Lung (tissue), 12 donors: ENCODE data around the gene RNF214. TPM values are rescaled to one million over a fixed set of nuclear protein-coding genes. Genes with fewer than 3 reads are reported as not detected.

ENCODE experiments used
- ATAC-seq: fragments of 200-7000 bp; cut with Tn5 transposase; one replicate; pipeline ENCODE4 v1.9.1; 2020; ENCODE audit warnings: moderate number of reproducible peaks; ENCODE audit not compliant: insufficient read depth, low FRiP score
- DNase-seq, 3 donors: peaks; one replicate each; pipeline ENCODE4 v3.0.0-alpha.2; 2013 to 2017
- H3K27ac ChIP-seq, 2 donors: one replicate each; pipeline ENCODE4 v1.5.1; 2013; ENCODE audit warnings: mild to moderate bottlenecking in 2 of 2, moderate library complexity in 2 of 2, control low read depth in 1 of 2, inconsistent platforms in 1 of 2, low read depth in 1 of 2, low read length in 1 of 2
- H3K27me3 ChIP-seq, 3 donors: one replicate each; pipeline ENCODE4 v1.5.1; 2013; ENCODE audit warnings: low read length in 2 of 3; ENCODE audit not compliant: control insufficient read depth in 3 of 3, insufficient read depth in 3 of 3
- H3K36me3 ChIP-seq, 4 donors: one replicate each; pipeline ENCODE4 v1.5.1; 2013; ENCODE audit warnings: low read length in 4 of 4, mild to moderate bottlenecking in 1 of 4, moderate library complexity in 1 of 4; ENCODE audit not compliant: control insufficient read depth in 4 of 4, insufficient read depth in 4 of 4
- H3K4me1 ChIP-seq, 5 donors: one replicate each; pipeline ENCODE4 v1.5.1; 2013; ENCODE audit warnings: low read length in 5 of 5, mild to moderate bottlenecking in 2 of 5, moderate library complexity in 1 of 5; ENCODE audit not compliant: control insufficient read depth in 5 of 5, insufficient read depth in 5 of 5
- H3K4me3 ChIP-seq: one replicate; pipeline ENCODE4 v1.5.1; 2013; ENCODE audit warnings: mild to moderate bottlenecking, control low read depth, moderate library complexity
- H3K9ac ChIP-seq, 2 donors: one replicate each; pipeline ENCODE4 v1.5.1; 2013; ENCODE audit warnings: low read length in 2 of 2, control low read depth in 1 of 2; ENCODE audit not compliant: insufficient read depth in 1 of 2
- H3K9me3 ChIP-seq, 4 donors: one replicate each; pipeline ENCODE4 v1.5.1; 2013; ENCODE audit warnings: low read length in 3 of 4, mild to moderate bottlenecking in 1 of 4, moderate library complexity in 1 of 4; ENCODE audit not compliant: control insufficient read depth in 4 of 4, insufficient read depth in 3 of 4
- CTCF ChIP-seq: IDR thresholded peaks from 2 replicates; pipeline ENCODE4 v1.5.1; 2012; ENCODE audit warnings: mild to moderate bottlenecking; ENCODE audit errors: control extremely low read depth, extremely low read depth
- WGBS, 2 donors: extraction: QIAGEN DNeasy Blood & Tissue Kit; methylation state at CpG; one replicate each; pipeline ENCODE4 v1.1.7; 2013; 5-methylcytosine and 5-hydroxymethylcytosine counted together
- polyA plus RNA-seq, 2 donors: library from polyadenylated mRNA; stranded (reverse); fragments of 200-250 nt; gene quantifications; one replicate each; pipeline ENCODE4 v1.2.1, GENCODE V29; 2013
- total RNA-seq, 2 donors: library from RNA; depleted of rRNA in 1 of 2; stranded (reverse); fragments of >200 nt in 1 of 2; gene quantifications; one replicate each; pipeline ENCODE4 v1.2.1, GENCODE V29; 2014 to 2021
- donor health status: control.
- donor health status: control.
- donor health status: Bipolar disorder and iron deficiency.
- donor health status: healthy.
- donor health status: DM: yes; HTN: yes; CAD: no.

Gene RNF214
- total and polyA plus RNA-seq, 4 donors = 8.6 to 19.8 (median 14.6) TPM

DNA sequence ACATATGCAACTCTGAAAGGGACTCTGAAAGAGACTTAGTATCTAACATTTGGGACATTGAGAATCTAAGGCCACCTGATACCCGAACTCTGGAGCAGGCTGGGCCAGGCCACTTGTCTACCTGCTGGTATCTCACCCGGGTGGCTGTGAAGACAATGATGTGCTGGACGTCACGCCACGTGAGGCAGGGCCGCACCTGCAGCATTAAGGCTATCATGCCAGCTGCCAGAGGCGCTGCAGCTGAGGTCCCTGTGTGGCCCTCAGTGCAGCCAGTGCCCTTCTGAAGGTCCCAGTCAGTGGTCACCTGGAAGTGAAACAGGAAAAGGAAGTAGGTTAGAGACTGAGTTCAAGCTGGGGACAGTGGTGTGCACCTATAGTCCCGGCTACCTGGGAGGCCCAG, 13.0 kb upstream of the RNF214 start:
- DNase-seq = no peak
- no peaks in the 10 kb centered on the region for H3K9me3 ChIP-seq
- H3K27me3 ChIP-seq = no peaks in the 10 kb centered on the region
- no peak for TF ChIP-seq CTCF
- WGBS, 2 donors = 92 to 93% methylated on average over 8 of the region's 8 CpGs
- no peak overlapping the region for H3K9ac ChIP-seq
- H3K36me3 ChIP-seq = peaks cover 22 to 60% (median 34%) of the 10 kb centered on the region in 4 donors
- H3K4me3 ChIP-seq = no peak overlapping the region
- peaks cover 0 to 20% (median 6%) of the 10 kb centered on the region in 5 donors for H3K4me1 ChIP-seq
- no peak overlapping the region for H3K27ac ChIP-seq
- no peak for ATAC-seq

DNA sequence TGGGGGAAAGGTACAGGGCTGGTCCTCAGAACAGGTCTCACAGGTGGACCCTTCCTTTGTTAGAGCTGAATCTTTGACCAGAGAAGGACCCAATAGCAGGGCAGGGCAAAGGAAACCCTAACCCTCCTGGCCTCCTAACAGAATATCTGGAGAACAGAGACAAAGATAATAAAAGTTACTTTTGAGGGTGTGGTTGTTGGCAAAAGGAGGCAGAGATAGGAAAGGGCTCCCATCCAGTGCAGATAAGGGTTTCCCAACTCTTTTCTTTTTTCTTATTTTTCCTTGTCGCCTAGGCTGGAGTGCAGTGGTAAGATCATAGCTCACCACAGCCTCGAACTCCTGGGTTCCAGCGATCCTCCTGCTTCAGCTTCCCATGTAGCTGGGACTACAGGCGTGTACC, 12.5 kb upstream of the RNF214 start:
- ATAC-seq (no peak), DNase-seq (no peak)
- Histone ChIP-seq H3K27ac (peak overlapping the region in 1 of 2 donors; percentile 34), H3K27me3 (no peaks in the 10 kb centered on the region), H3K36me3 (peaks cover 20 to 56% (median 32%) of the 10 kb centered on the region in 4 donors), H3K9ac (no peak overlapping the region), H3K9me3 (no peaks in the 10 kb centered on the region), H3K4me1 (peaks cover 0 to 20% (median 6%) of the 10 kb centered on the region in 5 donors), H3K4me3 (no peak overlapping the region)
- WGBS, 2 donors = 92% methylated on average over 4 of the region's 4 CpGs
- TF ChIP-seq CTCF = no peak

- DNase-seq (peak in 2 of 3 donors; percentile 69 to 76), ATAC-seq (no peak)
- no peak overlapping the region for H3K4me3 ChIP-seq
- H3K27ac ChIP-seq = peak overlapping the region; percentile 27 to 66
- peaks cover 20 to 60% (median 34%) of the 10 kb centered on the region in 4 donors for H3K36me3 ChIP-seq
- TF ChIP-seq CTCF = no peak
- WGBS, 2 donors = 77 to 83% methylated on average over 9 of the region's 9 CpGs
- H3K9me3 ChIP-seq = no peaks in the 10 kb centered on the region
- H3K9ac ChIP-seq = no peak overlapping the region
- no peaks in the 10 kb centered on the region for H3K27me3 ChIP-seq
- peaks cover 0 to 20% (median 6%) of the 10 kb centered on the region in 5 donors for H3K4me1 ChIP-seq
Measured at GRCh38 chr11:117220568-117220967, 11.9 kb upstream of the RNF214 start.
